GM12874 (cell line): ENCODE results near the gene HCST.

ENCODE experiments used
- CTCF ChIP-seq: IDR thresholded peaks from 2 replicates; pipeline ENCODE4 v1.5.1; 2011; ENCODE audit warnings: low read depth, mild to moderate bottlenecking, control low read depth, low read length, moderate library complexity; ENCODE audit not compliant: insufficient read depth

The HCST gene

GRCh38 chr19:35870798-35871197, 31.5 kb upstream of the HCST start:
- TF ChIP-seq CTCF = no peak

GRCh38 chr19:35871611-35872010, 30.7 kb upstream of the HCST start:
- TF ChIP-seq CTCF = no peak

- no peak for TF ChIP-seq CTCF
Observed at GRCh38 chr19:35872180-35872579, 30.1 kb upstream of the HCST start.

DNA sequence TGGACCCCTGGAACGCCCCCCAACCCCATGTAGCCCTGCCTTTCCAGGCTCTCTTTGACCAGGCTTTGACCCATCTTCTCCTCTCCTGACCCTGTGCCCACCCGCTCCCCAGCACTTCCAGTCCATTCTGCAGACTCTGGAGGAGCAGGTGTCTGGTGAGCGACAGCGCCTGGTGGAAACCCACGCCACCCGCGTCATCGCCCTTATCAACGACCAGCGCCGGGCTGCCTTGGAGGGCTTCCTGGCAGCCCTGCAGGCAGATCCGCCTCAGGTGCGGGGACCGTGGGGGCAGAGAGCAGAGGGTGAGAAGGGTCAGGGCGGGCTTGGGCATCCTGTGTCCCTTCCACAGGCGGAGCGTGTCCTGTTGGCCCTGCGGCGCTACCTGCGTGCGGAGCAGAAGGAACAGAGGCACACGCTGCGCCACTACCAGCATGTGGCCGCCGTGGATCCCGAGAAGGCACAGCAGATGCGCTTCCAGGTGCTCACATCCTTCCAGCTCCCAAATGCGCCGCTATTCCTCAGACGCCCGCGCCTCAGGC, 27.9 kb upstream of the HCST start:
- TF ChIP-seq CTCF = no peak

DNA sequence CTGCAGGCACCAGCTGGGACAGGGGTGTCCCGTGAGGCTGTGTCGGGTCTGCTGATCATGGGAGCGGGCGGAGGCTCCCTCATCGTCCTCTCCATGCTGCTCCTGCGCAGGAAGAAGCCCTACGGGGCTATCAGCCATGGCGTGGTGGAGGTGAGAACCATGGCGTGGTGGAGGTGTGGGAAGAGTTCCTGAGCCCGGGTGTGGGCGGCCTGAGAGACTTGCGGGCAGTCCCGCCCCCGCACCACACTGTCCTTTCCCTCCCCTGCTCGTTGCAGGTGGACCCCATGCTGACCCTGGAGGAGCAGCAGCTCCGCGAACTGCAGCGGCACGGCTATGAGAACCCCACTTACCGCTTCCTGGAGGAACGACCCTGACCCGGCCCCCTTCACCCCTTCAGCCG, 23.3 kb upstream of the HCST start:
- no peak for TF ChIP-seq CTCF

GRCh38 chr19:35879770-35880317, 22.5 kb upstream of the HCST start:
- TF ChIP-seq CTCF = no peak

- TF ChIP-seq CTCF = peak; percentile 21; the same call in 1 of the 2 replicates
Observed at GRCh38 chr19:35882114-35882832, 20.1 kb upstream of the HCST start.
